Psoas muscle (tissue), 8 donors: ENCODE results near the gene ZRANB1. TPM values are rescaled to one million over a fixed set of nuclear protein-coding genes. Genes with fewer than 3 reads are reported as not detected.
A peak's percentile ranks its signal among the peaks of the same experiment; 100 is the strongest.

Source experiments
- ATAC-seq, 4 donors: fragments of 200-7000 bp; cut with Tn5 transposase; one replicate each; pipeline ENCODE4 v1.9.1; 2020; ENCODE audit warnings: moderate library complexity in 3 of 4, mild to moderate bottlenecking in 2 of 4
- DNase-seq, 2 donors: peaks; one replicate each; pipeline ENCODE4 v3.0.0-alpha.2; 2020
- H3K27ac ChIP-seq: fragments of 200-600 bp; one replicate; pipeline ENCODE4 v1.8.0; 2022
- H3K27me3 ChIP-seq, 3 donors: fragments of 200-600 bp in 1 of 3; one replicate each; pipeline versions ENCODE4 v1.6.1 to v1.8.0; 2013 to 2022; ENCODE audit warnings: low read length in 2 of 3, mild to moderate bottlenecking in 2 of 3, moderate library complexity in 1 of 3; ENCODE audit not compliant: insufficient read depth in 3 of 3
- H3K36me3 ChIP-seq, 2 donors: fragments of 200-600 bp in 1 of 2; one replicate each; pipeline versions ENCODE4 v1.6.1 to v1.8.0; 2013 to 2022; ENCODE audit warnings: low read depth in 1 of 2, mild to moderate bottlenecking in 1 of 2, moderate library complexity in 1 of 2; ENCODE audit not compliant: insufficient read depth in 1 of 2
- H3K4me1 ChIP-seq: fragments of 200-600 bp; one replicate; pipeline ENCODE4 v1.8.0; 2022
- H3K4me3 ChIP-seq: fragments of 200-600 bp; one replicate; pipeline ENCODE4 v1.8.0; 2022; ENCODE audit warnings: mild to moderate bottlenecking
- H3K9me3 ChIP-seq: fragments of 200-600 bp; one replicate; pipeline ENCODE4 v1.8.0; 2022
- WGBS, 3 donors: extraction: QIAGEN DNeasy Blood & Tissue Kit; methylation state at CpG; one replicate each; pipeline versions ENCODE4 v1.1.6 to v1.1.7; 2013; 5-methylcytosine and 5-hydroxymethylcytosine counted together
- intact Hi-C, 2 donors: fragments of 100-400 bp; cut with DNase I; formaldehyde crosslinking; loops; one replicate each; pipeline versions ENCODE4 v1.11.0 to v1.14.2; 2022
- polyA plus RNA-seq, 3 donors: library from polyadenylated mRNA; stranded (reverse); fragments of 200-250 nt; gene quantifications; one replicate each; pipeline ENCODE4 v1.2.3, GENCODE V29; 2013
- total RNA-seq, 4 donors: library from RNA; stranded (reverse); fragmentation: NEBNext Ultra II Directional in 2 of 4; extraction: Animal tissue kit (Norgen Biotek cat#: 25700) in 2 of 4; gene quantifications; one replicate each; pipeline versions ENCODE4 v1.2.1 to v1.2.4, GENCODE V29; 2021 to 2023
- TF ChIP-seq, protein P1 (sequence below): fragments of 200-600 bp; IDR thresholded peaks from one replicate; pipeline ENCODE4 v1.8.0; 2022; ENCODE audit warnings: antibody characterized with exemption
- donor health status: healthy with polysubstance abuse.
- donor health status: DM: no; HTN: no; CAD: no; lungs with moderate emphysema.
- donor health status: Bipolar disorder and iron deficiency.
- donor health status: healthy.
- donor health status: DM: yes; HTN: yes; CAD: no.
- donor health status: DM: no; HTN: no; CAD: no.
- donor health status: DM: no; HTN: no; CAD: no.
- donor health status: DM: yes; HTN: yes; CAD: no.

The ZRANB1 gene
- total and polyA plus RNA-seq, 7 donors: 20.9 to 115 (median 57.3) TPM

DNA sequence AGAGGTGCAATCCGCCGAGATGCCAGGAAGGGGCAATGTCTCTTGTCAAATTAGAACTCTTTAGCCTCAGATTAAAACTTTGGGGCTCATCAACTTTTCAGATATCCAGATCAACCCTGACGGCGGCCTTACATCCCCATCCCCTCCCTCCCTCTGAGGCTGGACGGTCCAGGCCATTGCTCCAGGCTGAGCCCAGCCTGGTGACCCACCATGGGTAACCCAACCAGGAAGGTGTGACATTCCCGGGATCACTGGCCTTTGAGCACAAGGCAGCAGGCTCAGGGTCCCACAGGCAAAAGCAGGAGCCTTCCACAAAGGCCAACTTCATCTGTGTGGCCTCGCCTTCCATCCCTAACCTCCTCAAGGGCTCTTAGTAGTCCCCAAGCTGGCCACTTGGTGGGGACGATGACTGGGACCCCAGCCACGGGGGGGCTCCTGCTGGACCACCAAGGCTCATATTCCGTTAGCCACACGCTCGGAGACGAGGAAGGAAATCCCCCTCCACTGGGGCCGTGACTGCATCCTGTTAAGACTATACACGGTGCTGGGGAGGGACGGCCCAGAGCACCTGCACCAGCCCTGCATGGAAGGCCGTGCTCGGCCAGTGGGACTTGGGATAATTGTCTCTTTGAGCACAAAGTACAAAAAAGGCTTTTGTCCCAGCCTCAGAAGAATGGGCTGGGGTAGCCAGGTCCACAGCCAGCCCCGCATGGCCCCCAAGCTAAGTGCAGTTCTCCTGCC, 62.8 kb downstream of the ZRANB1 start:
- WGBS, 3 donors: 80 to 88% (median 83%) methylated on average over 19 of the region's 19 CpGs
- intact Hi-C loops: no loop called here
- H3K27me3 ChIP-seq: no peaks in the 10 kb centered on the region
- ATAC-seq (no peak), DNase-seq (no peak)
- H3K27ac ChIP-seq: no peak overlapping the region
- H3K9me3 ChIP-seq: no peaks in the 10 kb centered on the region
- TF ChIP-seq, protein P1, sequence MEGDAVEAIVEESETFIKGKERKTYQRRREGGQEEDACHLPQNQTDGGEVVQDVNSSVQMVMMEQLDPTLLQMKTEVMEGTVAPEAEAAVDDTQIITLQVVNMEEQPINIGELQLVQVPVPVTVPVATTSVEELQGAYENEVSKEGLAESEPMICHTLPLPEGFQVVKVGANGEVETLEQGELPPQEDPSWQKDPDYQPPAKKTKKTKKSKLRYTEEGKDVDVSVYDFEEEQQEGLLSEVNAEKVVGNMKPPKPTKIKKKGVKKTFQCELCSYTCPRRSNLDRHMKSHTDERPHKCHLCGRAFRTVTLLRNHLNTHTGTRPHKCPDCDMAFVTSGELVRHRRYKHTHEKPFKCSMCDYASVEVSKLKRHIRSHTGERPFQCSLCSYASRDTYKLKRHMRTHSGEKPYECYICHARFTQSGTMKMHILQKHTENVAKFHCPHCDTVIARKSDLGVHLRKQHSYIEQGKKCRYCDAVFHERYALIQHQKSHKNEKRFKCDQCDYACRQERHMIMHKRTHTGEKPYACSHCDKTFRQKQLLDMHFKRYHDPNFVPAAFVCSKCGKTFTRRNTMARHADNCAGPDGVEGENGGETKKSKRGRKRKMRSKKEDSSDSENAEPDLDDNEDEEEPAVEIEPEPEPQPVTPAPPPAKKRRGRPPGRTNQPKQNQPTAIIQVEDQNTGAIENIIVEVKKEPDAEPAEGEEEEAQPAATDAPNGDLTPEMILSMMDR: no peak
- no peak overlapping the region for H3K4me3 ChIP-seq
- H3K36me3 ChIP-seq: peaks cover 0 to 18% of the 10 kb centered on the region in 2 donors
- peaks cover 64% of the 10 kb centered on the region for H3K4me1 ChIP-seq

DNA sequence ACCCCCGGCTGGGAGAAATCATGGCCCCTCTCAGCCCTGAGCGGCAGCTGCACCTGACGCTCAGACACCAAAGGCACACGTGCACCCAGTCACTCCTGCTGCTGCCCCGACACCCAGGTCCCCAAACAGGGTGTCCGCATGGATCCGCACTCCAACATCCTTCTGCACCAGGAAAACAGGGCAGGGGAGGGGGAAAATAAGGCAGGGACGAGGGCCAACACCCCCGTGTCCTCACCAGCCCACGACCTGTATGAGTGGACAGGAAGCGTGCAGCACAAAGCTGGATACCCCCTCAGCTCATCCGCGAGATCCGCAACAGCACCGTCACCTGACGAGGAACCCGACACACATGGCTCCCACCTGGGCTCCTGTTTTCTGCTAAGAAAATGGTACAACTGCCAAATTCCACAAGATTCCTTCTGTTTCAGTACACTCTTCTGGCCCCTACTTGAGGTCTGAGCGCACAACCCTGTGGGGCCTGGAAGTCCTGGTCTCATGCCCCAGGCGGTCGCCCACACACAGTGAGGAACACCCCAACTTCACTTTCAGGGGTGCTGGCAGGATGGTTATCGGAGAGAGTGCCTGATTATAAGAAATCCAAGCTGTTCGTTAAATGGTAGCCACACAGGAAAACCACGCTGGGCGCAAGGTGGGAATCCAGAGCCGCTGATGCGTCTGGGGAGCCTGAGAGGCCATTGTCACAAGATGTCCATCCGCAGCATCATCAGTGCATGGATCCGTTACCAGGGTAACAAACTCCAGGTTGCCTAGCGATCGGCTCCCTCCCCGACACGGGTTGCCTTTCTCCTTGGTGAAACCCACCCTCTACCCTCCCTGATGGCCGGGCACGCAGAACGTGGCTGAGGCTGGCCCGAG, 63.6 kb downstream of the ZRANB1 start:
- Histone ChIP-seq H3K27ac (no peak overlapping the region), H3K4me1 (peaks cover 64% of the 10 kb centered on the region)
- 93 to 94% (median 93%) methylated on average over 33 to 36 of the region's 36 CpGs for WGBS, 3 donors

DNA sequence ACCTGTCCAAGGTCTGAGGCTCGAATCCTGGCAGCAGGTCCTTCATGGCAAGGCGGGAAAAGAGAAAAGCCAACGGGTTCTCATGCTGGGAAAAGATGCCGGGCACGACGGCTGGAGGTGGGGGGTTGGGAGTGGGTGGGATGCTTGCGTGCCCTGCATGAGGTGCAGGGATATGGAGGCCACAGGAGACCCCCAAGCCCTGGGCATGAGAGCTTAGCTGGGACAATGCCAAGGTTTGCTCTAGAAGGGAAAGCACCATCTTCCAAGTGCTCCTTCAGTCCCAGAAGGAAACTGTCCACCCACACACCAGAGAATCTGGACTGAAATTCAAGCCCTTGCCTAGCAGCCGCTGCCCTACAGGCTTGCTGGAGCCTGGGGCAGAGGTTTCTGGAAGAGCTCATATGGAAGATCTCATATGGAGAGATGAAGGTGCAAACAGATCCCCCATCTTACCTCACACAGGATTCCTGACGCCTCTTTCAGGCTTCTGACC, 64.3 kb downstream of the ZRANB1 start:
- DNase-seq: no peak
- TF ChIP-seq, protein P1: no peak
- Histone ChIP-seq H3K4me1 (peaks cover 66% of the 10 kb centered on the region), H3K27ac (peak overlapping the region; percentile 85), H3K9me3 (no peaks in the 10 kb centered on the region), H3K27me3 (no peaks in the 10 kb centered on the region), H3K36me3 (peaks cover 0 to 18% of the 10 kb centered on the region in 2 donors), H3K4me3 (no peak overlapping the region)
- ATAC-seq: no peak
- intact Hi-C loops: no loop called here
- WGBS, 3 donors: 81 to 82% (median 81%) methylated on average over 9 of the region's 9 CpGs

More for the DNA sequence above, 63.6 kb downstream of the ZRANB1 start:
- DNase-seq (no peak), ATAC-seq (no peak)
- Histone ChIP-seq H3K9me3 (no peaks in the 10 kb centered on the region), H3K27me3 (no peaks in the 10 kb centered on the region), H3K36me3 (peaks cover 0 to 18% of the 10 kb centered on the region in 2 donors), H3K4me3 (no peak overlapping the region)
- TF ChIP-seq, protein P1: no peak
- intact Hi-C loops: no loop called here

DNA sequence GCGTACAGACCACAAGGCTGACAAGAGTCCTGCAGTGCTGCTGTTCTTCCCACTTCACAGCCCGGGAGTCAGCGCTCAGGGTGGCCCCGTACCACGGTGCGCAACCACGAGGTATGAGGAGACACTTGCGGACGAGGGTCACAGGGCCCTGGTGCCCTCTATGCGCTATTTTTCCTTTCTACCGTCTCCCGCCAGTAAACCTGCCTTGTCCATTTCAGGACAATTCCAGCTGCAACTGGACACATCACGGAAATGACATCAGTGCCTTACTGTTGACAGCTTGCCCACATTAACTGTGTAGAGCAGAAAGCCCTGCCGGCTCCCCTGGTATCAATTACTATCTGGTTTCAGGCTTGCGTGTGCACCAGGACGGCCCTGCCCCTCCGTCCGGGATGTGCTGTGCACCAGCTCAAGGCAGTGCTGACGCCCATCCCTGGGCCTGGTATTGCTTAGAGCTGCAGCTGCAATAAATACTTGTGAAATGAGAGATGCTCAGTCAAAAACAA, 65.1 kb downstream of the ZRANB1 start:
- peaks cover 66% of the 10 kb centered on the region for H3K4me1 ChIP-seq

More for the DNA sequence above, 65.1 kb downstream of the ZRANB1 start:
- TF ChIP-seq, protein P1: no peak
- H3K36me3 ChIP-seq: peaks cover 0 to 11% of the 10 kb centered on the region in 2 donors
- H3K27me3 ChIP-seq: no peaks in the 10 kb centered on the region
- H3K27ac ChIP-seq: peak overlapping the region; percentile 85
- no peaks in the 10 kb centered on the region for H3K9me3 ChIP-seq
- intact Hi-C loops: no loop called here
- ATAC-seq: peak; percentile 45 to 63 (median 58)
- peak in 1 of 2 donors; percentile 85 for DNase-seq
- 28 to 45% (median 28%) methylated on average over 19 of the region's 19 CpGs for WGBS, 3 donors
- no peak overlapping the region for H3K4me3 ChIP-seq
